ENCODE data around the gene KCNG2. TPM values are rescaled to one million over a fixed set of nuclear protein-coding genes. Genes with fewer than 3 reads are reported as not detected.
"Not testable (repeated sequence)": the region's sequence is repeated elsewhere in the genome, so short reads cannot be mapped to it uniquely, and the experiment has no call there.

Gene KCNG2
- total RNA-seq, 1 experiment from 2014 or later, result 8.6 TPM

- in situ Hi-C loops (cut with HindIII; ENCODE audit: low sequenced_read_pairs), result no loop called here
- no peak for DNase-seq (ENCODE audit: low spot score)
Observed at GRCh38 chr18:79875531-79875919, 77.8 kb downstream of the KCNG2 start.

GRCh38 chr18:79875931-79876461 lies 78.3 kb downstream of the KCNG2 start:
- no peak for DNase-seq (ENCODE audit: low spot score)
- in situ Hi-C loops (cut with HindIII; ENCODE audit: low sequenced_read_pairs), result no loop called here

GRCh38 chr18:79876497-79876896 lies 78.8 kb downstream of the KCNG2 start:
- in situ Hi-C loops (cut with HindIII; ENCODE audit: low sequenced_read_pairs), result no loop called here
- no peak for DNase-seq (ENCODE audit: low spot score)

GRCh38 chr18:79877163-79878091 lies 79.7 kb downstream of the KCNG2 start:
- in situ Hi-C loops (cut with HindIII; ENCODE audit: low sequenced_read_pairs), result no loop called here
- DNase-seq (ENCODE audit: low spot score), result peak; percentile 41

GRCh38 chr18:79878246-79878645 lies 80.5 kb downstream of the KCNG2 start:
- in situ Hi-C loops (cut with HindIII; ENCODE audit: low sequenced_read_pairs); DNase-seq (ENCODE audit: low spot score): not testable (repeated sequence)

GRCh38 chr18:79878741-79879378 lies 81.1 kb downstream of the KCNG2 start:
- in situ Hi-C loops (cut with HindIII; ENCODE audit: low sequenced_read_pairs), result no loop called here
- DNase-seq (ENCODE audit: low spot score), result no peak

GRCh38 chr18:79879566-79879965 lies 81.8 kb downstream of the KCNG2 start:
- in situ Hi-C loops (cut with HindIII; ENCODE audit: low sequenced_read_pairs), result no loop called here
- DNase-seq (ENCODE audit: low spot score), result no peak

GRCh38 chr18:79881695-79882094 lies 84.0 kb downstream of the KCNG2 start:
- peak; percentile 15 for DNase-seq (ENCODE audit: low spot score)
- in situ Hi-C loops (cut with HindIII; ENCODE audit: low sequenced_read_pairs), result no loop called here

GRCh38 chr18:79882522-79883241 lies 84.9 kb downstream of the KCNG2 start:
- no peak for DNase-seq (ENCODE audit: low spot score)
- in situ Hi-C loops (cut with HindIII; ENCODE audit: low sequenced_read_pairs), result no loop called here

- no peak for DNase-seq (ENCODE audit: low spot score)
- in situ Hi-C loops (cut with HindIII; ENCODE audit: low sequenced_read_pairs), result no loop called here
Observed at GRCh38 chr18:79883461-79884293, 85.9 kb downstream of the KCNG2 start.

- in situ Hi-C loops (cut with HindIII; ENCODE audit: low sequenced_read_pairs), result no loop called here
- no peak for DNase-seq (ENCODE audit: low spot score)
Observed at GRCh38 chr18:79884294-79884962, 86.7 kb downstream of the KCNG2 start.

GRCh38 chr18:79884963-79885728 lies 87.4 kb downstream of the KCNG2 start:
- in situ Hi-C loops (cut with HindIII; ENCODE audit: low sequenced_read_pairs), result no loop called here
- no peak for DNase-seq (ENCODE audit: low spot score)

- in situ Hi-C loops (cut with HindIII; ENCODE audit: low sequenced_read_pairs), result no loop called here
- DNase-seq (ENCODE audit: low spot score), result no peak
Observed at GRCh38 chr18:79887181-79888000, 89.7 kb downstream of the KCNG2 start.

- in situ Hi-C loops (cut with HindIII; ENCODE audit: low sequenced_read_pairs), result no loop called here
- no peak for DNase-seq (ENCODE audit: low spot score)
Observed at GRCh38 chr18:79888016-79888415, 90.3 kb downstream of the KCNG2 start.

- in situ Hi-C loops (cut with HindIII; ENCODE audit: low sequenced_read_pairs), result no loop called here
- DNase-seq (ENCODE audit: low spot score), result no peak
Observed at GRCh38 chr18:79889569-79889968, 91.8 kb downstream of the KCNG2 start.

GRCh38 chr18:79890674-79891073 lies 92.9 kb downstream of the KCNG2 start:
- no peak for DNase-seq (ENCODE audit: low spot score)
- in situ Hi-C loops (cut with HindIII; ENCODE audit: low sequenced_read_pairs), result no loop called here

GRCh38 chr18:79896738-79897137 lies 99.0 kb downstream of the KCNG2 start:
- no peak for DNase-seq (ENCODE audit: low spot score)
- in situ Hi-C loops (cut with HindIII; ENCODE audit: low sequenced_read_pairs), result no loop called here
